GM19438 (cell line): ENCODE data around the gene ATRIP.

ENCODE experiments used
- ATAC-seq: cut with Tn5 transposase; IDR thresholded peaks from one replicate; pipeline ENCODE4 v1.9.1; 2021; ENCODE audit warnings: low read depth; ENCODE audit not compliant: unreplicated experiment

Gene ATRIP

GRCh38 chr3:48492461-48493202, 46.1 kb downstream of the ATRIP start:
- ATAC-seq: no peak

- no peak for ATAC-seq
Observed at GRCh38 chr3:48493203-48493501, 46.6 kb downstream of the ATRIP start.

- no peak for ATAC-seq
Observed at GRCh38 chr3:48500656-48501055, 54.1 kb downstream of the ATRIP start.

- ATAC-seq: no peak
Observed at GRCh38 chr3:48501196-48501595, 54.7 kb downstream of the ATRIP start.

GRCh38 chr3:48502121-48502520, 55.6 kb downstream of the ATRIP start:
- no peak for ATAC-seq

GRCh38 chr3:48502728-48503168, 56.2 kb downstream of the ATRIP start:
- ATAC-seq: no peak

- ATAC-seq: no peak
Observed at GRCh38 chr3:48503401-48504050, 57.0 kb downstream of the ATRIP start.

GRCh38 chr3:48504051-48504946, 57.8 kb downstream of the ATRIP start, which contains the start of gene SHISA5:
TSS of gene SHISA5 (minus strand) at chr3:48504174. CDS start at chr3:48504094, 80 bp downstream.
- no peak for ATAC-seq

GRCh38 chr3:48505146-48505545, 58.6 kb downstream of the ATRIP start:
- no peak for ATAC-seq

- no peak for ATAC-seq
Observed at GRCh38 chr3:48505968-48506504, 59.5 kb downstream of the ATRIP start.

- ATAC-seq: no peak
Observed at GRCh38 chr3:48507256-48508061, 60.9 kb downstream of the ATRIP start.

- ATAC-seq: no peak
Observed at GRCh38 chr3:48511551-48511950, 65.0 kb downstream of the ATRIP start.

GRCh38 chr3:48514431-48515227, 68.1 kb downstream of the ATRIP start:
- ATAC-seq: no peak
